PC-9 (cell line): ENCODE measurements around the gene ZDHHC20.

Experiments used
- EZH2 ChIP-seq: fragments of 200-600 bp; sonication (generic); IDR thresholded peaks from 2 replicates; pipeline ENCODE4 v1.8.0; 2017; ENCODE audit warnings: antibody characterized with exemption, low read depth
- TF ChIP-seq, protein P1 (sequence below): fragments of 200-600 bp; sonication (generic); conservative IDR thresholded peaks from 2 replicates; pipeline ENCODE4 v1.6.1; 2017; ENCODE audit warnings: mixed run types, antibody characterized with exemption, mild to moderate bottlenecking, moderate library complexity

DNA sequence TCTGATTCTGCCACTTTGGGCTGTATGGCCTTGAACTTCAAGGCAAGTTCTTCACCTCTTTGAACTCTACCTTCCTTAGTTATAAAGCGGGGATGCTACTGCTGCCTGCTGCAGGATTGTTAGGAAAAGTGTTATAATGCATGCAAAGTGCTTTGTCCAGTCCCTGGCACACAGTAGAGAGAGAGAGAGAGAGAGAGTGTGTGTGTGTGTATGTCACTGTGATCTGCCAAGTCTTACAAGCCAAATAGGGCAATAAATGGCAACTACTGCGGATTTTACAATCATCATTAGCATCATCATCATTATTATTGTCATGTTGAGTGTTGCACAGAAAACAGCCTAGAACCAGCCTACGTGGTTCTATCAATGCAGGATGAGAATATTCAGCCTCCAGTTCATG lies 136.1 kb downstream of the ZDHHC20 start:
- TF ChIP-seq, protein P1, sequence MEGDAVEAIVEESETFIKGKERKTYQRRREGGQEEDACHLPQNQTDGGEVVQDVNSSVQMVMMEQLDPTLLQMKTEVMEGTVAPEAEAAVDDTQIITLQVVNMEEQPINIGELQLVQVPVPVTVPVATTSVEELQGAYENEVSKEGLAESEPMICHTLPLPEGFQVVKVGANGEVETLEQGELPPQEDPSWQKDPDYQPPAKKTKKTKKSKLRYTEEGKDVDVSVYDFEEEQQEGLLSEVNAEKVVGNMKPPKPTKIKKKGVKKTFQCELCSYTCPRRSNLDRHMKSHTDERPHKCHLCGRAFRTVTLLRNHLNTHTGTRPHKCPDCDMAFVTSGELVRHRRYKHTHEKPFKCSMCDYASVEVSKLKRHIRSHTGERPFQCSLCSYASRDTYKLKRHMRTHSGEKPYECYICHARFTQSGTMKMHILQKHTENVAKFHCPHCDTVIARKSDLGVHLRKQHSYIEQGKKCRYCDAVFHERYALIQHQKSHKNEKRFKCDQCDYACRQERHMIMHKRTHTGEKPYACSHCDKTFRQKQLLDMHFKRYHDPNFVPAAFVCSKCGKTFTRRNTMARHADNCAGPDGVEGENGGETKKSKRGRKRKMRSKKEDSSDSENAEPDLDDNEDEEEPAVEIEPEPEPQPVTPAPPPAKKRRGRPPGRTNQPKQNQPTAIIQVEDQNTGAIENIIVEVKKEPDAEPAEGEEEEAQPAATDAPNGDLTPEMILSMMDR: no peak
- no peak for TF ChIP-seq EZH2
